ENCODE data around the gene SRSF6.

Gene SRSF6

DNA sequence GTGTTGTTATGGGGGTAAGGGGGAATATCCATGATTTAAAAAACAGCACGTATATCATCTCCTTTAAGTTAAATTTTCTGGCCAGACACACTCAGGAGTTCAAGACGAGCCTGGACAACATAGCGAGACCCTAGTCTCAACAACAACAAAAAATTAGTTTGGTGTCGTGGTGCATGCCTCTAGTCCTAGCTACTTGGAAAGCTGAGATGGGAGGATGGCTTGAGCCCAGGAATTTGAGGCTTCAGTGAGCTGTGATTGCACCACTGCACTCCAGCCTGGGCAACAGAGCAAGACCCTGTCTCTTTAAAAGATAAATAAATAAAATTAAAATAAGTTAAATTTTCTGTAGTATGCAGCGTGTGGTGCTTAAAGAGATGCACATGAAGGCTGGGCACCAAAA lies 31.5 kb upstream of the SRSF6 start:
- TF ChIP-seq, protein P1, sequence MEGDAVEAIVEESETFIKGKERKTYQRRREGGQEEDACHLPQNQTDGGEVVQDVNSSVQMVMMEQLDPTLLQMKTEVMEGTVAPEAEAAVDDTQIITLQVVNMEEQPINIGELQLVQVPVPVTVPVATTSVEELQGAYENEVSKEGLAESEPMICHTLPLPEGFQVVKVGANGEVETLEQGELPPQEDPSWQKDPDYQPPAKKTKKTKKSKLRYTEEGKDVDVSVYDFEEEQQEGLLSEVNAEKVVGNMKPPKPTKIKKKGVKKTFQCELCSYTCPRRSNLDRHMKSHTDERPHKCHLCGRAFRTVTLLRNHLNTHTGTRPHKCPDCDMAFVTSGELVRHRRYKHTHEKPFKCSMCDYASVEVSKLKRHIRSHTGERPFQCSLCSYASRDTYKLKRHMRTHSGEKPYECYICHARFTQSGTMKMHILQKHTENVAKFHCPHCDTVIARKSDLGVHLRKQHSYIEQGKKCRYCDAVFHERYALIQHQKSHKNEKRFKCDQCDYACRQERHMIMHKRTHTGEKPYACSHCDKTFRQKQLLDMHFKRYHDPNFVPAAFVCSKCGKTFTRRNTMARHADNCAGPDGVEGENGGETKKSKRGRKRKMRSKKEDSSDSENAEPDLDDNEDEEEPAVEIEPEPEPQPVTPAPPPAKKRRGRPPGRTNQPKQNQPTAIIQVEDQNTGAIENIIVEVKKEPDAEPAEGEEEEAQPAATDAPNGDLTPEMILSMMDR (conservative IDR thresholded peaks at IDR 0.05): no peak
- no peak for TF ChIP-seq ZFX (IDR thresholded peaks at IDR 0.05)
- no peak overlapping the region for H3K27ac ChIP-seq

DNA sequence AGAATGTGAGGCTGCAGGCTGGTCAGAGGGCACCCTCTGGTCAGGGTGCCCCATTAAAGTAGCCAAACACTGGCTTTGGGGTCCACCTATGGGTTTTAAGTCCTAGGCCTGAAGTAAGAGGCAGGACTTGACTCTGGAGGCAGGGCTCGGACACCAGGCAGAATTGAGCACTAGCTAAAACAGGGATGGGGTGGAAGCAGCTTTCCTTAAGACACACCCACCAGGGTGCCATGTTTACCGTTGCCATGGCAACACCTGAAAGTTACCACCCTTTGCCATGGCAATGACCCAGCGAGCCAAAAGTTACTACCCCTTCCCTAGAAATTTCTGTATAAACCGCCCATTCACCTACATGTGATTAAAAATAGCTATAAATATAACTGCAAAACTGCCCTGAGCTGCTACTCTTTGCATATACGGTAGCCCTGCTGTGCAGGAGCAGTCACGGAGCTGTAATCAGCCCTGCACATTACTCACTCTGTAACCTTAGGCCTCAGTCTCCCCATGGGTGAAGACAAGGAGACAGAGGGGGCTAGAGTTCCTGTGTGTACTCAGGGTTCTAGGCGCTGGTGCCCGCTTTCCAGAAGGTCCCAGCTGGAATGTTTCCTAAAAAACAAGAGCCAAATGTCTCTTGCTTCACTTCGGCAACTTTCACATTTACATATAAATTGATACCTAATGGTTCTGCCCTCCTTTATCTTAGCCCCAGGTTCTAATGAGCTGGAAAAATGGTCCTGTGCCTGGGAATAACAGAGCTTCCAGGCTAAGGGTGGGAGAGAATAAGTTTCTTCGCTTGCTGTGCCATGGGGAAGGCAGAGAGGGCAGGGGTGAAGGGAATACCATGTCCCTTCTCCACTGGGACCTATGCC lies 27.2 kb upstream of the SRSF6 start:
- TF ChIP-seq, protein P1 (conservative IDR thresholded peaks at IDR 0.05): no peak
- no peak for TF ChIP-seq ZFX (IDR thresholded peaks at IDR 0.05)
- no peak overlapping the region for H3K27ac ChIP-seq

DNA sequence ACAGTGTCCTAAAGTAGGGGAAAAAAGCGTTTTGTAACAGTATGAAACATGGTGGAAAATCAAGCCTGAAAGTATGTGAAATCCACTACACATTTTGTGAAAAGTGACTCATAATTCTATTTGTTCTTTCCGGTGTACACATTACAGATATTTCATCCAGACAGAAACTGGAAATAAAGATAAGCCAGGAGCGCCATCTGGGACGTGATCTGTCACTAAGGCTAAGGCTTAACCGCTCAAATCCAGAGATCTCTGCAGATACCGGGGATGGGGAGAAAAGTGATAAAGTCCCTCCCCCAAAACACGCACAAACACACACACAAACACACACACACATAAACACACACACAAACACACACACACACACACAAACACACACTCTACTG lies 26.6 kb upstream of the SRSF6 start:
- H3K27ac ChIP-seq: no peak overlapping the region
- no peak for TF ChIP-seq ZFX (IDR thresholded peaks at IDR 0.05)
- TF ChIP-seq, protein P1 (conservative IDR thresholded peaks at IDR 0.05): no peak

DNA sequence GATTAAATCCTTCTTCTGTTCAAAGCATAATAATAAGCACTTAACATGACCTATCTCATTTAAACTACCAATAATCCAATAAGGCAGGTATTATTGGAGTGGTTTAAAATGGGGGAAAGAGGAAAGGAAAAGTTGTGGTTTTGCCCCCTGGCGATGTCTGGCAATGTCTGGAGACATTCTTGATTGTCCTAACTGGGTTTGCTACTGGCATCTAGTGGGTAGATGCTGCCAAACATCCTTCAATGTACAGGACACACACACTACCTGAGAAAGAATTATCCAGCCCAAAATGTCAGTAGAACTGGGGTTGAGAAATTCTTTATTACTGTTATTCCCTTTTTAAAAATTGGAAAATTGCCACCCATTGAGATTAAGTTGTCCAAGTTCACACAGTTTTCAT lies 25.2 kb upstream of the SRSF6 start:
- TF ChIP-seq ZFX (IDR thresholded peaks at IDR 0.05): no peak
- TF ChIP-seq, protein P1 (conservative IDR thresholded peaks at IDR 0.05): no peak; the same call in 1 of the 2 replicates
- H3K27ac ChIP-seq: no peak overlapping the region

DNA sequence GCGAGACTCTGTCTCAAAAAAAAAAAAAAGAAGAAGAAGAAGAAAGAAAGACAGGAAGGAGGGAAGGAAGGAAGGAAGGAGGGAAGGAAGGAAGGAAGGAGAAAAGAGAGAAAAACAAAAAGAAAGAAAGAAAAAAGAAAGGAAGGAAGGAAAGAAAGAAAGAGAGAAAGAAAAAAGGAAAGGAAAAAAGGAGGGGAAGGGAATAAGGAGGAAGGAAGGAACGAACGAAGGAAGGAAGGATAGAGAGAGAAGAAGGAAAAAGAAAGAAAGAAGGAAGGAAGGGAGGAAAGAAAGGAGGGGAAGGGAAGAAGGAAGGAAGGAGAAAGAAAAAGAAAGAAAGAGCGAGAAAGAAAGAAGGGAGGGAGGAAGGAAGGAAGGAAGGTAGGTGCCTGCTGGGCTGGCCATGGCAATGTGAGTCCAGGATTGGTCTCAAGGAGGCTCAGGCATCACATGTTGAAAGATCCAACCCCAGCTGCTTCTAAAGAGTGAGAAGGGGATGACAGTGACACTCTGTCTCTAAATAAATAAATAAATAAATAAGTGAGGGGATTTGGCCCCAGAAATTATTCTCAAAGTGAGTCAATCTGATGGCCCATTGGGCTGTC lies 24.3 kb upstream of the SRSF6 start:
- no peak for TF ChIP-seq ZFX (IDR thresholded peaks at IDR 0.05)
- TF ChIP-seq, protein P1 (conservative IDR thresholded peaks at IDR 0.05): no peak
- no peak overlapping the region for H3K27ac ChIP-seq

DNA sequence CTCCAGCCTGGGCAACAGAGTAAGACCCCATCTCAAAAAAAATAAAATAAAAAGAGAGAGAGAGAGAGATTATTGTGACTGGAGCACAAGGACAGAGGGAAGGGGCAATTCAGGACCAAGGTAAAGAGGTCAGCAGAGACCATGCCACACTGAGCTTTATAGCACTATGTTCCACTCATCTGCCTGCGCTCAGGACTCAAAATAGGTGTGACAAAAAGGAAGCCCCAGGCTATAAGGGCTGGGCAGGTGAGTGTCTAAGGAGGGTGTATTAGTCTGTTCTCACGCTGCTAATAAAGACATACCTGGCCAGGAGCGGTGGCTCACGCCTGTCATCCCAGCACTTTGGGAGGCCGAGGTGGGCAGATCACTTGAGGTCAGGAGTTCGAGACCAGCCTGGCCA lies 23.1 kb upstream of the SRSF6 start:
- H3K27ac ChIP-seq: no peak overlapping the region
- no peak for TF ChIP-seq ZFX (IDR thresholded peaks at IDR 0.05)
- TF ChIP-seq, protein P1 (conservative IDR thresholded peaks at IDR 0.05): no peak

DNA sequence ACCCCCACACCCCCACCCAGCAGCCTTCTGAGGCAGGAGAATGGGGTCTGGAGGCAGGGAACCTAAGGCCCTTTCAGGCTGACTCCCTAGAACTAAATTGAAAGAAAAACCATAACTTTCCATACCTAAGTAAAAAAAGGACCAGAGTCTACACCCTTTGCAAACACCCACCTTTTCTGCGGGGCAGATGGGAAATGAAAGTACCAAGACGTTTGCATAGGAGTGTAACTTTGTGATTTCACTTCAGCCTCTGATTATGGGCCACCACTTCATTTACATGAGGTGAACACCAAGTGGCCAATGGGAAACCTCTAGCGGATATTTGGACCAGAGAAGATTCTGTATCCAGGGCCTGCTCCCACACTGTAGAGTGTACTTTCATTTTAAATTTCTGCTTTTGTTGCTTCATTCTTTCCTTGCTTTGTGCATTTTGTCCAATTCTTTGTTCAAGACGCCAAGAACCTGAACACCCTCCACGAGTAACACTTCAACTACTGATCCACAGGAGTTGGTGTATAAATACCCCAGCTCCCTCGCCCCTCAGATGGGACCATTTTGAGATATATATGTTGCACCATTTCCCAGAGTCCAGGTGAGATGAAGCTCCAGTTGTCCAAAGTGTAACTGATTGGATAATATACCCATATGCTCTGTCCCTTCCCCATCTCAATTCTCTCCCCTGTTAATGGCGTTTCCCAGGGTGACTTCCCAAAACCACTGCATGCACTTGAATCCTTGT lies 18.9 kb upstream of the SRSF6 start:
- TF ChIP-seq, protein P1 (conservative IDR thresholded peaks at IDR 0.05): no peak
- TF ChIP-seq ZFX (IDR thresholded peaks at IDR 0.05): no peak
- H3K27ac ChIP-seq: no peak overlapping the region

Measured in C4-2B (cell line).